Measurements from ENCODE around the gene CCDC86.

Gene CCDC86

GRCh38 chr11:60851327-60852104 lies 9.6 kb downstream of the CCDC86 start:
- intact Hi-C loops (cut with DNase I): no loop called here
- peak in 3 of 10 donors; percentile 35 to 67 (median 35) for DNase-seq

DNA sequence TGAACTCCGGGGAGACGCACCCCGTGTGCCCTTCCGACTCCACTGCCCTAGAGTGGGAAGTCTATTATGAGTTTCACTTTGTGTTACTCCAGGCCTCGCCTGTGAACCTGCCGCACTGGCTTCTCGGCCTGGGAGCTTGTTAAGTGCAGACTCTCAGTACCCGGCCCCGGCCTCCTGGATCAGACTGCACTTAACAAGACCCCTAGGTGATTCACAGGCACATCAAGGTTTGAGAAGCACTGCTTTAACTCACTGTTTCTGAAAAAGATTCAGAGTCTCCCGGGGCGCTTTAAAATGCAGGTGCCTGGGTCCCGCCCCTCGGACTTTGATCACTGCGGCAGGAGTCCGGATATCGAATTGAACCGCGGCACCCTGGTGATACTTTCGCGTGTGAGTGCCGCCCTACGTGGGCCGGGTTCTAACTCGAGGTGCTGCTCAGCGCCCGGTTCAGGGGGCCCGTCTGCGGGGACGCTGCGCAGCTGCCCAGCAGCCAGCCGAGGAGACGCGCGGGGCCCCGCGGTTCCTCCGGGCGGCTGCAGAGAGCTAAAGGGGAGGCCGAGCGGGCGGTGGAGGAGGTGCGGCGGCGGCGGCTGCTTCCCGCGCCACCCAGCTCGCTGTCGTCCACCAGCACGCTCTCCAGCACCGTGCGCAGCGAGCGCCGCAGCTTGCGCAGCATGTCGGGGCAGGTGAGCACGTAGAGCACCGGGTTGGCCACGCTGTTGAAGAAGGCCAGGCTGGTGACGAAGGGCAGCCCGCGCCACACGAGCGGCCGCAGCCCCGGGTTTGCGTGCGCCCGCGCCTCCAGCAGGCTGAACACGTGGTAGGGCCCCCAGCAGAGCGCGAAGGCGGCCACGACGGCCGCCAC lies 10.4 kb downstream of the CCDC86 start:
- peak in 3 of 10 donors; percentile 47 to 70 (median 68) for DNase-seq
- intact Hi-C loops (cut with DNase I): no loop called here

DNA sequence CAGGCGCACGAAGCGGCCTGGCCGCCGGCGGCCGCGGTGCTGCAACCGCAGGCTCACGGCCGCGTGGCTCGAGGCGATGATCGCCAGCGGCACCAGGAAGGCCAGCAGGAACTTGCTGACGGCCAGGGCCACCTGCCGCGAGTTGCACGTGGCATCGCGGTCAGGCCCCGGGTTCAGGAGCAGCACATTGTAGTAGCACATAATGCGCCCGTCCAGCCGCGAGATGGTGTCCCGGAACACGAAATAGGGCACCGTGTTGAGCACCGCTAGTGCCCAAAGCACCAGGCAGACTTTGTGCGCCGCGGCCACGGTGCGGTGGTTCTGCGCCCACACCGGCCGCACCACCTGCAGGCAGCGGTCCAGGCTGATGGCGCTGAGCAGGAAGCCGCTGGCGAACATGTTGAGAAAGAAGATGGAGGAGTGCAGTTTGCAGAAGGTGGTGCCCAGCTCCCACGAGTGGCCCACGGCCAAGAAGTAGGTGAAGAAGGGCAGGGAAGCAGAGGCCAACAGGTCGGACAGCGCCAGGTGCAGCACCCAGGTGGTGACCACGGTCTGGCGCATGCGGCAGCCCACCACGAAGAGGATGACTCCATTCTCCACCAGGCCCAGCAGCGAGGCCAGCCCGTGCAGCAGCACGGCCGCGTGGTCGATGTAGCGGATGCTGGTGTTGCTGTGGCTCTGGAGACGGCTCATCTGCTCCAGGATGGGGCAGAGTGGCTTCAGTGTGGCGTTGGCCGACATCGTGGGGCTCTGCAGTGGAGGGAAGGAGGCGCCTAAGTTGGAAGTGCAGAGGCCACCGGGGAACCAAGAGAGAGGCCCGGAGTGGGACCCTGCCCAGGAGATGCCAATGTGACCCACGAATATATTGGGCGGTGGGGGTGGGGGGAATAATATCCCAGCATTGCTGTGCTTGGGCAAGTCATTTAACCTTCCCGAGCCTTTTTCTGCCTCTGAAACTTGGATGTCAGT lies 11.4 kb downstream of the CCDC86 start:
- intact Hi-C loops (cut with DNase I): no loop called here
- DNase-seq: peak in 3 of 10 donors; percentile 63 to 78 (median 68)

- intact Hi-C loops (cut with DNase I): no loop called here
Observed at GRCh38 chr11:60854140-60854846, 12.4 kb downstream of the CCDC86 start.

GRCh38 chr11:60854847-60855725 lies 13.2 kb downstream of the CCDC86 start:
- intact Hi-C loops (cut with DNase I): no loop called here
- peak in 2 of 10 donors; percentile 11 to 26 for DNase-seq

More at GRCh38 chr11:60854140-60854846, 12.4 kb downstream of the CCDC86 start:
- DNase-seq: peak in 2 of 10 donors; percentile 7 to 62

GRCh38 chr11:60855726-60856633 lies 14.1 kb downstream of the CCDC86 start, which contains the start of gene PTGDR2:
PTGDR2 (minus strand) TSS chr11:60855950; CDS start chr11:60853722, 2,228 bp downstream.
- peak in 2 of 10 donors; percentile 24 to 52 for DNase-seq
- intact Hi-C loops (cut with DNase I): no loop called here

- intact Hi-C loops (cut with DNase I): no loop called here
- DNase-seq: peak in 1 of 10 donors; percentile 51
Observed at GRCh38 chr11:60857378-60858232, 15.7 kb downstream of the CCDC86 start.

DNA sequence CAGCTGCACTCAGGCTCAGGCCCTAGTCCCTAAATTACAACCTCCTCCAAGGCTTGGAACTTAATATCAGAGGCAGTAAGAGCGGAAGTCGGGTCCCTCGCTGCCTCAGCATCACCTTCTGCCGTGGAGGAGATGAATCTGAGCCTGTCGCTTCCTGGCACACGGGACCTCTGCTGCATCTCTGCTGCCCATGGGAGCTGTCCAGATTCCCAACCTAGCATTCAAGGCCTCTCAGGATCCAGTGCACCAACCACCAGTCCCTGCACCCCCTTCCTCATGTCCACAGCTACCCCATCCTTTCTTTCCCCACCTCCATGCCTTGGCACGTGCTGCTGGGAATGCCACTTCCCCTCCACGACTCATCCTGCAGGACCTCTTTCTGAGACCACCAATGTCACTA lies 16.3 kb downstream of the CCDC86 start:
- intact Hi-C loops (cut with DNase I): no loop called here
- peak in 1 of 10 donors; percentile 58 for DNase-seq

- intact Hi-C loops (cut with DNase I): no loop called here
- peak in 1 of 10 donors; percentile 21 for DNase-seq
Observed at GRCh38 chr11:60858731-60859464, 17.0 kb downstream of the CCDC86 start.

GRCh38 chr11:60859616-60860250 lies 17.8 kb downstream of the CCDC86 start:
- intact Hi-C loops (cut with DNase I): no loop called here
- DNase-seq: peak in 5 of 10 donors; percentile 27 to 94 (median 58)

DNA sequence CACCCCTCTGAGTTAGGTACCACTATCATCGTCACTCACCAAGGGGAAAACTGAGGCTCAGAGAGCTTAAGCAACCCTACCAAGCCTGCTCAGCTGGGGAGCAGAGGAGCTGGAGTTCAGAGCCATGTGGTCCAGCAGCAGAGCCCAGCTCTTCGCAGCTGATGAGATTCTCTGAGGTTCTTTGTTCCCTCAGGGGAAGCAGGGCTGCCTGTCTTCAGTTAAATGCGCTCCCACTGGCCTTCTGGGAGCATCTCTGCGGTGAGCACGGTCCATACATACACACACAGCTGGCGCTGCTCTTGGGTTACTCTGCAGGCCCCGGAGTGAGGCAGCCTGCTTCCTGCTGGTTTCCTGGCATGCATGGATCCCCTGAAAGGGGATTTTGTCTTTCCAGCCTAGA lies 19.0 kb downstream of the CCDC86 start:
- peak in 3 of 10 donors; percentile 35 to 66 (median 61) for DNase-seq
- intact Hi-C loops (cut with DNase I): no loop called here

- DNase-seq: peak in 1 of 10 donors; percentile 45
- intact Hi-C loops (cut with DNase I): no loop called here
Observed at GRCh38 chr11:60862171-60862570, 20.3 kb downstream of the CCDC86 start.

DNA sequence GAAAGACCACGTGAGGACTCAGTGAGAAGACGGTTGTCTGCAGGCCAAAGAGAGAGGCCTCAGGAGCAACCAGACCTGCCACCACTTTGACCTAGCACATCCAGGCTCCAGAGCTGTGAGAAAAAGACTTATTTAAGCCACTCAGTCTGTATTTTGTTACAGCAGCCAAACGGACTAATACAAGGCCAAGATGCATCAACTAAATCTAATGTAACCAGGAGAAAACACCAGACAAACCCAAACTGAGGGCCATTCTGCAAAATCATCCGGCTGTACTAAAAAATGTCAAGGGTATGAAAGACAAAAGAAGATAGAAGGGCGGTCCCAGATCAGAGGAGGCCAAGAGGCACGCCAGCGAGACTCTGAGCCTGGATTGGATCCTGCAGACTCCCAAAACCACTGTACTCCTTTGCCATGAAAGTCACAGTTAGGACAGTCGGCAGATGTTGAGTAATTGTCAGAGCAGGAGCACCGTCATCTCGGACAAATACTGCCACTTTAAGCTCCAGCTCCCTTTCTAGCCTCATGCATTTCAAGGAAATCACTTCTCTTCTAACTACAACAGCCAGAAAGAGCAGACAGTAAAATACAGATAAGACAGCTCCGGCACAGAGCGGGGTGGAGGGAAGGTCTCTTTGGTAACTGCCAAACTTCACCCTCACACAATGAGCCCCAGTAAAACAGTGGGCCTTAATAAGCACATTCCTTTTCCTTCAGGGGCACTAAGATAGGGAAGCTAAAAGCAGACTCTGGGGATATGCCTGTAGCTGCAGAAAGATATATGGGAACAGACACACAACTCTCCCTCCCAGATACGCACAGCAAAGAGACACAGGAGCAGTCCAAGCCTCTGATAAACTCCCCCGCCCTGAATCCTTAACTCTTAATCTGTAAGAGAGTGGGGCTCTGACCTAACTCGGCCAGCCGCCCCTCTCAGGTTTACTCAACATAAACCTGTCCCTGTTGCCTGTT lies 21.9 kb downstream of the CCDC86 start:
- intact Hi-C loops (cut with DNase I): no loop called here
- peak in 2 of 10 donors; percentile 22 to 29 for DNase-seq

Data from posterior cingulate gyrus (tissue), 11 donors.